Measurements from ENCODE around the gene RNF157. TPM values are rescaled to one million over a fixed set of nuclear protein-coding genes. Genes with fewer than 3 reads are reported as not detected.
A peak's percentile ranks its signal among the peaks of the same experiment; 100 is the strongest.

The RNF157 gene
- total RNA-seq, 1 experiment from 2014 or later, result 29.3 TPM

DNA sequence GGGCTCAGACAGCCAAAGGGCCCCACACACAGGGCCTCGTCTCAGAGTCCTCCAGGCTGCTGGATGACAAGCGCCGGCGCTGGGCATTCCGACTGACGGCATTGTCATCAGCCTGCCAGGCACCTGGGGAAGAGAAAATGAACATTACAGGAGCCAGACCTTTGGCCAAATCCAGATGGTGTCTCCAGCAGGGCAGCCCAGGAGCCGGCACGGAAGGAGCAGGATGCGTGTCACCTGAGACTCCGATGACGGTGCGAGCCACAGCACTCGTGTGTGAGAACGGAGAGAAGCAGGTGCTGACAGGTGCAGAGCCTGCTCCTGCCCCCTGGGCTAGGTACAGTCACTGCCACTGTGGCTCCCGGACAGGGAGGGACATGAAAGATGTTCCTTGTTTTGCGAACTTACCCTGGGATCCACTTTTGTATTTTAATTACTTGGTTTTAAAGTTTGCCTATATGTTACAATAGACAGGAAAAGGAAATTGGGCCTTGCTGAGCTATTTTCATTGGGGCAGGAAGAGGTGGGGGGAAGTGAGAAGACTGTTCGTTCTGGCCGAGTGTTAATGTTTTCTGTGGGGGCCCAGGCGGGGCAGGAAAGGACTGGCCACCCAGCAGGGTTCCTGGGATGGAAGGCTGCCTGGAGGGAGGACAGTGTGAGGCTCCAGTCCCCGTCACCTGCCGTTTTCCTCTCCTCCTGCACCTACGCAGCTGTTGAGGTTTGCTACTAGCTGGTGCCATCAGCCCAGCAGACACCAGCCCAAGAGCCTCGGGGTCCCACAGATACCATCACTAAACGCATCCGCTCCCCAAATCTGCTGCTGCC lies 94.9 kb downstream of the RNF157 start:
- H3K36me3 Mint-ChIP-seq (ENCODE audit: insufficient read depth, unreplicated experiment), result peaks cover 27% of the 10 kb centered on the region
- H3K9me3 ChIP-seq, result no peaks in the 10 kb centered on the region
- DNase-seq, result no peak
- TF ChIP-seq, protein P1, sequence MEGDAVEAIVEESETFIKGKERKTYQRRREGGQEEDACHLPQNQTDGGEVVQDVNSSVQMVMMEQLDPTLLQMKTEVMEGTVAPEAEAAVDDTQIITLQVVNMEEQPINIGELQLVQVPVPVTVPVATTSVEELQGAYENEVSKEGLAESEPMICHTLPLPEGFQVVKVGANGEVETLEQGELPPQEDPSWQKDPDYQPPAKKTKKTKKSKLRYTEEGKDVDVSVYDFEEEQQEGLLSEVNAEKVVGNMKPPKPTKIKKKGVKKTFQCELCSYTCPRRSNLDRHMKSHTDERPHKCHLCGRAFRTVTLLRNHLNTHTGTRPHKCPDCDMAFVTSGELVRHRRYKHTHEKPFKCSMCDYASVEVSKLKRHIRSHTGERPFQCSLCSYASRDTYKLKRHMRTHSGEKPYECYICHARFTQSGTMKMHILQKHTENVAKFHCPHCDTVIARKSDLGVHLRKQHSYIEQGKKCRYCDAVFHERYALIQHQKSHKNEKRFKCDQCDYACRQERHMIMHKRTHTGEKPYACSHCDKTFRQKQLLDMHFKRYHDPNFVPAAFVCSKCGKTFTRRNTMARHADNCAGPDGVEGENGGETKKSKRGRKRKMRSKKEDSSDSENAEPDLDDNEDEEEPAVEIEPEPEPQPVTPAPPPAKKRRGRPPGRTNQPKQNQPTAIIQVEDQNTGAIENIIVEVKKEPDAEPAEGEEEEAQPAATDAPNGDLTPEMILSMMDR (IDR thresholded peaks at IDR 0.05; ENCODE audit: insufficient read depth in 1 of 2, low read depth in 1 of 2, low read length in 1 of 2, severe bottlenecking in 1 of 2, unreplicated experiment in 1 of 2), result no peak
- no TSS peak for BruUV-seq (replicated peaks)
- POLR2A ChIA-PET, result no interaction called here
- H3K36me3 ChIP-seq (ENCODE audit: control insufficient read depth, insufficient read depth, low read length), result no peaks in the 10 kb centered on the region; the same call in 1 of the 2 replicates
- CTCF ChIA-PET, result interaction anchor here (0.6 to 6.2 kb wide), 2 partner anchors 13 to 36 kb away, joined by 3 to 57 read pairs; no protein-coding TSS in a partner anchor
- intact Hi-C loops (cut with micrococcal nuclease; ENCODE audit: unreplicated experiment), result loop anchor here (2.0 kb wide), 2 partner anchors 43 to 71 kb away; partner anchors contain the start of genes EXOC7 and GALR2
- H3K4me3 ChIP-seq (ENCODE audit: low read depth, low read length), result no peak overlapping the region
- H3K27me3 ChIP-seq (replicated peaks; ENCODE audit: control insufficient read depth, insufficient read depth, low read length), result no peaks in the 10 kb centered on the region
- peak overlapping the region; percentile 60 for H3K27ac Mint-ChIP-seq (ENCODE audit: unreplicated experiment)
- H3K4me3 Mint-ChIP-seq (ENCODE audit: unreplicated experiment), result no peak overlapping the region
- no peaks in the 10 kb centered on the region for H3K9me3 Mint-ChIP-seq (ENCODE audit: unreplicated experiment)
- H3K4me1 ChIP-seq, result peaks cover 20% of the 10 kb centered on the region
- peaks cover 16% of the 10 kb centered on the region for H3K4me1 Mint-ChIP-seq (ENCODE audit: low read depth, unreplicated experiment)
- H3K27me3 Mint-ChIP-seq (ENCODE audit: insufficient read depth, unreplicated experiment), result no peaks in the 10 kb centered on the region

DNA sequence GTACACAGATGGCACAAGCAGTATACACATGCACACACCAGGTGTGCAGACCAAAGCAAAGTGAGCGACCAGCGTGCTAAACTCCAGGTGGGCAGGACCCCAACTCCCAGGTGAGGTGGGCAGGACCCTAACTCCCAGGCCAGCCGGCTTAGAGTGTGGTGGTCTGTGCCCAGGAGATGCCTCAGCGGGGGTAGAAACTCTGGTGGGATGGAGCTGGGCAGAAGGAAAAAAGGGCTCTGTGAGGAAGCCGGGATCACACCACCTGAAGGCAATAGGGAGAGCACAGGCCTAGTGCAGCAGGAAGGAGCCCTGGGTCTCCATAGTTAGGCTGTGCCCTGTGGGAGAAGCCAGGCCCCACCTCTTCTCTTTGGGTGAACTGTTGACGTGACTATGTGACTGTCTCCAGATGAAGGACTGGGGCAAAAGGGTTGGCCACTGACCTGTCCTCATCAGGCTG lies 97.7 kb downstream of the RNF157 start:
- no peaks in the 10 kb centered on the region for H3K27me3 ChIP-seq (replicated peaks; ENCODE audit: control insufficient read depth, insufficient read depth, low read length)
- H3K4me1 ChIP-seq, result peaks cover 47% of the 10 kb centered on the region
- H3K9me3 Mint-ChIP-seq (ENCODE audit: unreplicated experiment), result no peaks in the 10 kb centered on the region
- H3K27ac Mint-ChIP-seq (ENCODE audit: unreplicated experiment), result peak overlapping the region; percentile 63
- BruUV-seq (replicated peaks), result no TSS peak
- H3K27me3 Mint-ChIP-seq (ENCODE audit: insufficient read depth, unreplicated experiment), result no peaks in the 10 kb centered on the region
- intact Hi-C loops (cut with micrococcal nuclease; ENCODE audit: unreplicated experiment), result no loop called here
- CTCF ChIA-PET, result interaction anchor here (0.6 to 6.2 kb wide), 9 partner anchors 10 to 242 kb away, joined by 3 to 57 read pairs (median 3); partner anchors contain the start of genes EXOC7 and SPHK1
- DNase-seq, result no peak
- H3K9me3 ChIP-seq, result no peaks in the 10 kb centered on the region
- TF ChIP-seq, protein P1 (IDR thresholded peaks at IDR 0.05; ENCODE audit: insufficient read depth in 1 of 2, low read depth in 1 of 2, low read length in 1 of 2, severe bottlenecking in 1 of 2, unreplicated experiment in 1 of 2), result no peak
- H3K4me1 Mint-ChIP-seq (ENCODE audit: low read depth, unreplicated experiment), result peaks cover 33% of the 10 kb centered on the region
- H3K36me3 ChIP-seq (ENCODE audit: control insufficient read depth, insufficient read depth, low read length), result no peaks in the 10 kb centered on the region; the same call in 1 of the 2 replicates
- H3K4me3 ChIP-seq (ENCODE audit: low read depth, low read length), result no peak overlapping the region
- H3K36me3 Mint-ChIP-seq (ENCODE audit: insufficient read depth, unreplicated experiment), result peaks cover 33% of the 10 kb centered on the region
- POLR2A ChIA-PET, result interaction anchor here (0.6 to 4.3 kb wide), 2 partner anchors 10 to 116 kb away, joined by 4 to 31 read pairs; no protein-coding TSS in a partner anchor
- peak overlapping the region; percentile 82 for H3K4me3 Mint-ChIP-seq (ENCODE audit: unreplicated experiment)

DNA sequence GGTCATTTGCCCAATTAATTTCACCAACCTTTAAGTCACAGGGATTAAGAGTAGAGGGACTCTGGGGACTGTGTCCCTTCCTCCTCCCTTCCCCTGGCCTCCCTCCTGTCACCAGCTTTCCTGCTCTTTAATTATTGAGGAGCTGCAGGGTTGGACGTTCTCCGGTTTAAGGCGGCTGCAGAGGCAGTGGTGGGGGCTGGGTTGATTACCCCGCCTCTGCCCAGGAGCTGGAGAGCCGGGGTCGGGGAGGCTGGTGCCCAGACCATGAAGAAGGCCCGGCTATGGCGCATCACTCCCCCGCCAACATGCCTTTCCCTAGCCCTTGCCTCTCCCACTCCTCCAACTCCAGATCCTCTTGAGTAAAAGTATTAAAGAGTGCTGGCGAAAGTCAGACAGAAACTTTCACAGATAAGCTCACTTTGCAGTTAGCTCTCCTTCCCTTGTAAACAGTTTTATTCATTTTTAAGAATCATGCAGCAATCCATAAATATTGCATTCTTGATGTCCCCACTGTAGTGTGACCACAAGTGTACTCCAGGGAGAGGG lies 98.2 kb downstream of the RNF157 start:
- Histone ChIP-seq H3K9me3 (no peaks in the 10 kb centered on the region), H3K27me3 (replicated peaks; ENCODE audit: control insufficient read depth, insufficient read depth, low read length) (no peaks in the 10 kb centered on the region), H3K36me3 (ENCODE audit: control insufficient read depth, insufficient read depth, low read length) (no peaks in the 10 kb centered on the region; the same call in 1 of the 2 replicates), H3K4me1 (peaks cover 52% of the 10 kb centered on the region), H3K4me3 (ENCODE audit: low read depth, low read length) (no peak overlapping the region)
- intact Hi-C loops (cut with micrococcal nuclease; ENCODE audit: unreplicated experiment), result no loop called here
- ChIA-PET POLR2A (interaction anchor here (0.5 to 4.3 kb wide), 3 partner anchors 9 to 70 kb away, joined by 3 to 31 read pairs (median 6); no protein-coding TSS in a partner anchor), CTCF (interaction anchor here (0.7 to 6.2 kb wide), 9 partner anchors 9 to 243 kb away, joined by 3 to 57 read pairs (median 3); partner anchors contain the start of genes EXOC7 and SPHK1)
- peaks cover 33% of the 10 kb centered on the region for H3K36me3 Mint-ChIP-seq (ENCODE audit: insufficient read depth, unreplicated experiment)
- peaks cover 33% of the 10 kb centered on the region for H3K4me1 Mint-ChIP-seq (ENCODE audit: low read depth, unreplicated experiment)
- peak overlapping the region; percentile 82 for H3K4me3 Mint-ChIP-seq (ENCODE audit: unreplicated experiment)
- H3K27ac Mint-ChIP-seq (ENCODE audit: unreplicated experiment), result peak overlapping the region; percentile 63
- no peak for DNase-seq
- TF ChIP-seq, protein P1 (IDR thresholded peaks at IDR 0.05; ENCODE audit: insufficient read depth in 1 of 2, low read depth in 1 of 2, low read length in 1 of 2, severe bottlenecking in 1 of 2, unreplicated experiment in 1 of 2), result no peak
- BruUV-seq (replicated peaks), result no TSS peak
- H3K9me3 Mint-ChIP-seq (ENCODE audit: unreplicated experiment), result no peaks in the 10 kb centered on the region
- no peaks in the 10 kb centered on the region for H3K27me3 Mint-ChIP-seq (ENCODE audit: insufficient read depth, unreplicated experiment)

Data from Caco-2 (cell line).